Measurements from ENCODE around the gene PDRG1.
A peak's percentile ranks its signal among the peaks of the same experiment; 100 is the strongest.

PDRG1 gene

DNA sequence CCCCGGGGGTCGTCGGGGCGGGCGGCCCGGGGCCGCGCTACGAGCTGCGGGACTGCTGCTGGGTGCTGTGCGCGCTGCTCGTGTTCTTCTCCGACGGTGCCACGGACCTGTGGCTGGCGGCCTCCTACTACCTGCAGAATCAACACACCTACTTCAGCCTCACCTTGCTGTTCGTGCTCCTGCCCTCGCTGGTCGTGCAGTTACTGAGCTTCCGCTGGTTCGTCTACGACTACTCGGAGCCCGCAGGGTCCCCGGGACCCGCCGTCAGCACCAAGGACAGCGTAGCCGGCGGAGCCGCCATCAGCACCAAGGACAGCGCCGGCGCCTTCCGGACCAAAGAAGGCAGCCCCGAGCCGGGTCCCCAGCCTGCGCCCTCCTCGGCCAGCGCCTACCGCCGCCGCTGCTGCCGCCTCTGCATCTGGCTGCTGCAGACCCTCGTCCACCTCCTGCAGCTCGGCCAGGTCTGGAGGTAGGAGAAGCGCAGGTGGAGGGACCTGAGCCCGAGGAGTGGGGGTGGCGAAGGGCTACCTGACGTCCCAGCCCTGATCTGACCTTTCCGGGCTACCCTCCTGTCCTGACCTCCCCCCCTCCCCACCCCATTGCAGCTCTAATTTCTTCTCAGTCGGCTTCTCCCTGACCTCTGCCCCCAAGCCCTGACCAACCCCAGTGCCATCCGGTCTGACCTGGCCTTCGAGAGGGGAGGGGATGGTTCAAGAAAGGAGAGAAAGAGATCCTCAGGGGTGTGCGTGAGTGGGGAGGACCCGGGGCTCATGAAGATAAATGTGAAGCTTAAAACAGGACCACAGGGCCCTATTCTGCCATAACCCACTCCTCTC is 16.7 kb upstream of the PDRG1 start:
- in situ Hi-C loops (cut with HindIII; ENCODE audit: low sequenced_read_pairs): no loop called here
- no peak overlapping the region for H3K4me3 ChIP-seq (ENCODE audit: low read depth, low read length)

DNA sequence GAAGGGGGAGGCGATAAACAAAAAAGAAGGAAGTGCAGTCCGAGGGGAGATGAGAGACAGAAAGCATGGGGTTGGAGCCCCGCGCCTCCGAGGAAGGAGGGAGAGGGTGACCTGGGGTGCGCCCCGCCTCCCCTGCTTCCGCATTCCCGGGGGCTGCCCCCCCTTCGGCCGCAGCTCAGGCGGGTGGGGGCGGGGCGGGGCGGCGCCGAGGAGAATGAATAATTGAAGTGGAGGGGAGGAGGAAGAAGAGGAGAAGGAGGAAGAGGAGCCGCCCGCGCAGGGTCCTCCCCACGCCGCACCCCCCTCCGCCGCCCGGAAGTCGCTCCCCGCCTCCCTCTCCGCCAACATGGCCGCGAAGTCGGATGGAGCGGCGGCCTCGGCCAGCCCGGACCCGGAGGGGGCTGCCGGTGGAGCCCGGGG is 16.0 kb upstream of the PDRG1 start, which contains the start of gene XKR7:
Gene XKR7, plus strand, starts transcription at position 322 of the 420 bp plus-strand sequence. Its CDS starts 25 bp downstream, at position 347.
- TF ChIP-seq, protein P1, sequence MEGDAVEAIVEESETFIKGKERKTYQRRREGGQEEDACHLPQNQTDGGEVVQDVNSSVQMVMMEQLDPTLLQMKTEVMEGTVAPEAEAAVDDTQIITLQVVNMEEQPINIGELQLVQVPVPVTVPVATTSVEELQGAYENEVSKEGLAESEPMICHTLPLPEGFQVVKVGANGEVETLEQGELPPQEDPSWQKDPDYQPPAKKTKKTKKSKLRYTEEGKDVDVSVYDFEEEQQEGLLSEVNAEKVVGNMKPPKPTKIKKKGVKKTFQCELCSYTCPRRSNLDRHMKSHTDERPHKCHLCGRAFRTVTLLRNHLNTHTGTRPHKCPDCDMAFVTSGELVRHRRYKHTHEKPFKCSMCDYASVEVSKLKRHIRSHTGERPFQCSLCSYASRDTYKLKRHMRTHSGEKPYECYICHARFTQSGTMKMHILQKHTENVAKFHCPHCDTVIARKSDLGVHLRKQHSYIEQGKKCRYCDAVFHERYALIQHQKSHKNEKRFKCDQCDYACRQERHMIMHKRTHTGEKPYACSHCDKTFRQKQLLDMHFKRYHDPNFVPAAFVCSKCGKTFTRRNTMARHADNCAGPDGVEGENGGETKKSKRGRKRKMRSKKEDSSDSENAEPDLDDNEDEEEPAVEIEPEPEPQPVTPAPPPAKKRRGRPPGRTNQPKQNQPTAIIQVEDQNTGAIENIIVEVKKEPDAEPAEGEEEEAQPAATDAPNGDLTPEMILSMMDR (IDR thresholded peaks at IDR 0.05; ENCODE audit: low read depth, low read length): no peak
- in situ Hi-C loops (cut with HindIII; ENCODE audit: low sequenced_read_pairs): no loop called here
- no peak for DNase-seq (ENCODE audit: low read depth, low spot score)
- H3K4me3 ChIP-seq (ENCODE audit: low read depth, low read length): no peak within 1 kb of the TSS

More for the DNA sequence above, 16.7 kb upstream of the PDRG1 start:
- TF ChIP-seq, protein P1 (IDR thresholded peaks at IDR 0.05; ENCODE audit: low read depth, low read length): no peak
- DNase-seq (ENCODE audit: low read depth, low spot score): peak; percentile 56

DNA sequence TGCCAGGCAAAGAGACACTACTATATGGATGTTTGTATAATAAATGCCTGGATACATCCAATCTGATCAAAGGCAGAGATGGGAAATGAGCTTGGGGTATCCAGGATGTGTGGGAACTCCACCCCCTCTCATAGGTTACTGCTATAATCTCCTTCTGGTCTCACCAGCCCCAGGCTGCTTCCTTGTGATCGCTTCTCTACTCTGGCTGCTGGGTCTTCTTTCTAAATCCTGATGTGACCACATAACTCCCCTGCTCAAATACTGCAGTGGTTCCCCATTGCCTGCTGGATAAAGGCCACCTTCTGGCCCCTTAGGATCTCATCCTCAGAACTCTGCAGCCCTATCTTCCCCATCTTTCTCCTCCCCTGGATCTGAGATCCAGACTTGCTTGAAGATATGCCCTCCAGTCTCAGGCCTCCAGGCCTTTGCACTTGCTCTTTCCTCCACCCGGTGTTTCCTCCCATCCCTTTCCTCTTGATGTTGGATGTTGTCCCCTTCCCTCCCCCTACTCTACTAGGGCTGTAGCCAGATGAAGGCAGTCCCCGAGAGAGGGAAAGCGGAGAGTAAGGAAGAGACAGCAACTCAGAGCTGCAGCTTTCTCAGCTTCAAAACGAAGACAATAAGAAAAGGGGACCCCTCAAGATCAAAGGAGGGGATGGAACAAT is 15.3 kb upstream of the PDRG1 start:
- DNase-seq (ENCODE audit: low read depth, low spot score): no peak
- H3K4me3 ChIP-seq (ENCODE audit: low read depth, low read length): no peak overlapping the region
- in situ Hi-C loops (cut with HindIII; ENCODE audit: low sequenced_read_pairs): no loop called here
- TF ChIP-seq, protein P1 (IDR thresholded peaks at IDR 0.05; ENCODE audit: low read depth, low read length): no peak

DNA sequence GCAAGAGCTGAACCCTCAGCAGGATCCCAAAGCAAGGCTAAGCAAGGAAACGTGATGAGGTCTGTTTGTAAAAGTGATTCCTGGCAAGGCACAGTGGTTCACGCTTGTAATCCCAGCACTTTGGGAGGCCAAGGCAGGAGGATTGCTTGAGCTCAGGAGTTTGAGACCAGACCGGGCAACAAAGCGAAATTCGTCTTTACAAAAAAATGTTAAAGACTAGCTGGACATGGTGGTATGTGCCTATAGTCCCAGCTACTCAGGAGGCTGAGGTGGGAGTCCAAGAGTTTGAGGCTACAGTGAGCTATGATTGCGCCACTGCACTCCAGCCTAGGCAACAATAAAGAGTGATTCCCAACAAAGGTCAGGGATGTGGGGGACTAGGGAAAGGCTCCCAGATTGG is 12.0 kb upstream of the PDRG1 start:
- TF ChIP-seq, protein P1 (IDR thresholded peaks at IDR 0.05; ENCODE audit: low read depth, low read length): no peak
- no peak overlapping the region for H3K4me3 ChIP-seq (ENCODE audit: low read depth, low read length)
- in situ Hi-C loops (cut with HindIII; ENCODE audit: low sequenced_read_pairs): no loop called here
- no peak for DNase-seq (ENCODE audit: low read depth, low spot score)

DNA sequence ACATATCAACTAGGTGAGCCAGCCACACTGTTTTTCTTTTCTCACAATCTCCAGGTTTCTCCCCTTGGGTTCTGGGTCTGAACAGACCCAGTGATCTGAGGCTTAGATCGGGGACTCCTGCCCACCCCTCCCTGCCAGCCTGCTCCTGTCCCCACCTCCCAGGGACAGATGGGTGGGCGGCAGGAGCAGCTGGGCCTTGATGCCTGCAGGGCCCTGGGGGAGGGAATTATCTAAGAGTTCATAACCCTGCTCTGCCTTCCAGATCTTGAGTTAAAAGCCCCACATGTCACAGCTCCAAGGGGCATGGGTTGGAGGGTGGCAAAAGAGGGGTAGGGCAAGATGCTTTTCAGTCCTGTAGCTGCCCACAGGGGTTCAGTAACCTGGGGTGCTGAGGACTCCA is 10.9 kb upstream of the PDRG1 start:
- H3K4me3 ChIP-seq (ENCODE audit: low read depth, low read length): no peak overlapping the region
- TF ChIP-seq, protein P1 (IDR thresholded peaks at IDR 0.05; ENCODE audit: low read depth, low read length): no peak
- in situ Hi-C loops (cut with HindIII; ENCODE audit: low sequenced_read_pairs): no loop called here
- DNase-seq (ENCODE audit: low read depth, low spot score): no peak

DNA sequence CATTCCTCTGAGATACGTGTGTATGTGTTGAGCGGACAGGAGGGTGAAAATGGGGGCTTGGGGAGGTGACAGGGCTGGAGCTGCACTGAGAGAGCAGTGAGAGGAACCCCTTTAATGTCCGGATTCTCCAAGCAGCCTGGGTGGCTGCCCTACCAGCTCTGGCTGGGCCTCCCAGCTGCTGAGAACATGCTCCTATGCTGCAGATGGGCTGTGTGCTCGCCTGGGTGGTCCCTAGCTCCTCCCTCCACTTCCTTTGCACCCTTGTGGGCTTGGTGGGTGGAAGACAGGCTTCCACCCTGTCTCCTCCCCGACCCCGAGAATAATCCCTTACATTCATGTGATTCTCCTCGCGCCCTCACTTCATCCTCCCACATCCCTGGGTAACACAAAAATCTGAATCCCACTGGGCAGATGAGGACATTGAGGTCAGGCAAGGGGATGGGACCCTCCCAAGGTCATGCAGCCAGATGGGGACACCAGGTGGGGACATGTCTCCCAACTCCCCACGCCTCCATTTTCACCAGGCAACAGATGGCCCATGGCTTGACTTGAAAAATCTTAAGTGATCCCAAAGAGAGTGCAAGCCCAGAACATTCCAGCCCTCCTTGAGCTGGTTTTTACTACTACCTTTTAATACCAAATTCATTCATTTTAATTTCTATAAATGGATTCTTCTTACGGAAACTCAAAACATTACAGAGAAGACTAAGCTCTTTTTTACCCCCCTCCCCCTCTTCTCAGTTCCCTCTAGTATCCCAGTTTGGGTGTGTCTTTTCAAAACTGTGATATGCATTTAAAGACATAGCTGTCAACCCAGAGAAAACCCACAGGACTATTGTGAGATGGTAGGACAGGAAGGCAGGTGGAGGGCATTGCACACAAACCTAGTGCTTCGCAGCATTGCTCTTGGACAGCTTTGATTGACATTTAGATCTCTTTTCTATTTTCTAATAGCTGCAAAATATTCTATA is 5.0 kb upstream of the PDRG1 start:
- H3K4me3 ChIP-seq (ENCODE audit: low read depth, low read length): no peak overlapping the region
- DNase-seq (ENCODE audit: low read depth, low spot score): no peak
- TF ChIP-seq, protein P1 (IDR thresholded peaks at IDR 0.05; ENCODE audit: low read depth, low read length): no peak
- in situ Hi-C loops (cut with HindIII; ENCODE audit: low sequenced_read_pairs): no loop called here
